GM04503 (cell line): ENCODE measurements around the gene SBF2.
A peak's percentile ranks its signal among the peaks of the same experiment; 100 is the strongest.
"Not testable (repeated sequence)": the region's sequence is repeated elsewhere in the genome, so short reads cannot be mapped to it uniquely, and the experiment has no call there.

Experiments used
- DNase-seq: peaks from one replicate; pipeline ENCODE4 v3.0.0-alpha.2; 2012; ENCODE audit warnings: low read depth

The SBF2 gene

GRCh38 chr11:10064828-10065227, 229.2 kb downstream of the SBF2 start:
- no peak for DNase-seq

DNA sequence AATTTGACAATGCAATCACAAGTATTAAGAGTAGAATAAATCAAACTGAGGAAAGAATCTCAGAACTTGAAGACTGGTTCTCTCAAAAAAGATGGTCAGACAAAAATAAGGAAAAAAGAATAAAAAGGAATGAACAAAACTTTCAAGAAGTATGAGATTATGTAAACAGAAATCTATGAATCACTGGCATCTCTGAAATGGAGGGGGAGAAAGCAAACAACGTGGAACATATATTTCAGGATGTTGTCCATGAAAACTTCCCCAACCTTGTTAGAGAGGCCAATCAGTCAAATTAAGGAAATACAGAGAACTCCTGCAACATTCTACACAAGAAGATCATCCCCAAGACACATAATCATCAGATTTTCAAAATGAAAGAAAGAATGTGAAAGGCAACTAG, 235.7 kb downstream of the SBF2 start:
- DNase-seq: no peak

DNA sequence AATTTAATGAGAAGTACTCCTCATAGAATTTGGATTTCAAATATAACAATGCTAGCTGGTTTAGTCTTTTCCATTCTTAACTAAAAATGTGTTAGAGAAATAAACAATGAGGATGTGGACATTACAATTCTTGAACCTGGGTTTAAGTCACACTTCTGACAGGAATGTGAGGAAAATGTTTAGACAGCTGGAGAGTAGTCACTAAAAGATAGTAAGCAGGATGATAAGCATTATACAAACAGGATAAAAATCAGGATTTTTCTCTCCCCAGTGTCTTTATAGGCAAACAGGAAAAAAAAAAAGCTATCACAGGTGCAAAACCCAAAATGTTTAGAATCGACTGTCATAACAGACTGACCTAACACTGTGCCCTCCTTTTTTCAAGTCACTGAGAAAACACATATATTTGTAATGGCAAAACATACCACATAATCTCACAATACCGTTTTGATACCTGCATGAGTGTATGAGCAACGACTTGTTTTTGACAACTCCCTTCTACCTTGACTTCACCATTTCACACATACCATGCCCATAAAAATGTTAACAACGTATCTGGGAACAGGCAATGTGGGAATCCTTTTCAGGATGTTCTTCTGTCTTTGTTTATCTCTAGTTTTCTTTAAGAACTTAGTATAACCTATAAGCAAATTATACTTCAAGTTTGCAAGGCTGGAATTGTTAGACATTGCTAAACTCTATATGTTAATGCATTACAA, 242.0 kb downstream of the SBF2 start:
- no peak for DNase-seq

- no peak for DNase-seq
These were observed 243.5 kb downstream of the SBF2 start for GRCh38 chr11:10050561-10050960.

- no peak for DNase-seq
These were observed 244.3 kb downstream of the SBF2 start for GRCh38 chr11:10049756-10050155.

DNA sequence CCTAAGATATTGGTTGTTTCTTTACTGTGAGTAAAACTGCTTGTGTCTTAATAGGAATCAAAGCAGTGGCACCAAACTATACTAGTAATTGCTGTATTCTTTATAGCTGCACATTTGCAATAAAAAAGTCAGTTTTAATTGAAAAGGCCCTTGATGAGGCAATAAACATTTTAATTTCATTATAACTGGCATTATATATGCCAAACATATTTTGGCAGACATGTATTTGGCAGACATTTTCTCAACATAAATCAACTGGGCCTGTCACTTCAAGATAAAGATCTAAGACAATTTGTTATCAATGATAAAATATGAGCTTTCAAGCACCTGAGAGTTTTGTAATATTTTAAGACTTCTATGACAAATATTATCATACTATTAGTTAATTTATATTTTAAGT, 245.7 kb downstream of the SBF2 start:
- DNase-seq: no peak

GRCh38 chr11:10044618-10045017, 249.4 kb downstream of the SBF2 start:
- no peak for DNase-seq

DNA sequence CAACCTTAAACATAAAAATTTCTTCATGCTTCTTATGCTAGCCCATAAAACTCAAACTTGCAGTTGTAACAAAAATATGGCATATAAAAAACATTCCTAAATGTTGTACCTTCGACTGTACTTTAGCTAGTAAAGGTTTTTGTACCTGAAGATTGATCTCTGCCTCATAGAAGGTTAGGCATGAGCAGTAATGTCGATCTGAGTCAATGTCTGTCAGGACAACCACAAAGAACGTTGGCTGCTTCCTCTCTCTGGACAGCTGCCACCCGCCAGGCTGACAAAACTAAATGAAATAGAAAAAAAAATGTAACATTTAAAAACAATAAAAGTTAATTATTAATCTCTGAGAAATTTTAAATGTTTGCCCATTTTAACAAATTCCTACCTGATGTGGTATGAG, 251.3 kb downstream of the SBF2 start:
- no peak for DNase-seq

DNA sequence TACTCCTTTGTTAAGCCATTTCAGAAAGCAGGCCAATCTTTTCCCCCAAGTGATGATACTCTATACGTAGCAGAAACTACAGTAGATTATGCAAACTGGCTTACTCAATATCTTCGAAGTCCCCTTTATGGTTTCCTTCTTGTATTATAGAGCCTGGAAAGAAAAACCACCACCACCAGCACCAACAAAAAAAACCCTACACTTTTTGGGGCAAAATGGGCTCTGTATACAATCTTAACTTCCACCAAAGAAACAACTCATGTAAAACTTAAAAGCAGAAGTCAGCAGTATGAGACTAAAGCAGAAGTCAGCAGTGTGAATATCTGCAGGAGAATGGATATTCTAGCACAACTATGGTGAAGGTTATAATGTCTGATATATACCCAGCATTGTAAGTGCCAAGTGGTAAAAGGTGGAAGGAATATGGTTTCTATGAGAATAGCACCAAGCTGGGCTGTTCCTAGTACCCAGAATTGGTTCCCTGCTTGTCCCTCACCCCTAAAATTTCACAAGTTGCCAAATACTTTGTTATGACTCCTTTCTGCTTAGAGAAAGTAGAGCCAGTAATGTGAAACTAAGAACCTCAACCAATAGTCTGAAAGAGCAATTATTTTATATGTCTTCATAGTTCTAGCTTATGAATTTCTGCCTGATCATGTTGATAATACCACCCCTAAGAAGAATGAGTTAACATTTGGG, 252.1 kb downstream of the SBF2 start:
- no peak for DNase-seq

- DNase-seq: no peak
These were observed 252.7 kb downstream of the SBF2 start for GRCh38 chr11:10041332-10041731.

GRCh38 chr11:10038521-10039302, 255.3 kb downstream of the SBF2 start:
- peak; percentile 31 for DNase-seq

GRCh38 chr11:10035932-10036331, 258.1 kb downstream of the SBF2 start:
- not testable (repeated sequence) for DNase-seq

GRCh38 chr11:10032935-10033334, 261.1 kb downstream of the SBF2 start:
- DNase-seq: peak; percentile 84

DNA sequence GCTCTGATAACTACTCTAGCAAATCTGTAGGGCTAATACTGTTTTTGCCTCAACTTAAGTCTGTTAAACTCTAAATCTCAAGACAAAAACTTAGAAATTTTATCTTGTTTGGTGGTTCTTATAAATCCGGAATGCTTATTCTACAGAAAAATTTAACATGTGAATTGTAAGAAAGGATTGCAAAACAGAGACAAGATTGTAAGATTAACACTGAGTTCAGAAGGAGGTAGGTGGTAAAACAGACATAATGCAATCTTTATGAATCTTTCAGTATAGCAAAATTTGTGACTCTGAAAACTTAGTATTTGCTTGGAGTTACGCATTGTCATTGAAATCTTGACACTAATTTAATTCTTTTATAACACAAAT, 263.9 kb downstream of the SBF2 start:
- DNase-seq: no peak

DNA sequence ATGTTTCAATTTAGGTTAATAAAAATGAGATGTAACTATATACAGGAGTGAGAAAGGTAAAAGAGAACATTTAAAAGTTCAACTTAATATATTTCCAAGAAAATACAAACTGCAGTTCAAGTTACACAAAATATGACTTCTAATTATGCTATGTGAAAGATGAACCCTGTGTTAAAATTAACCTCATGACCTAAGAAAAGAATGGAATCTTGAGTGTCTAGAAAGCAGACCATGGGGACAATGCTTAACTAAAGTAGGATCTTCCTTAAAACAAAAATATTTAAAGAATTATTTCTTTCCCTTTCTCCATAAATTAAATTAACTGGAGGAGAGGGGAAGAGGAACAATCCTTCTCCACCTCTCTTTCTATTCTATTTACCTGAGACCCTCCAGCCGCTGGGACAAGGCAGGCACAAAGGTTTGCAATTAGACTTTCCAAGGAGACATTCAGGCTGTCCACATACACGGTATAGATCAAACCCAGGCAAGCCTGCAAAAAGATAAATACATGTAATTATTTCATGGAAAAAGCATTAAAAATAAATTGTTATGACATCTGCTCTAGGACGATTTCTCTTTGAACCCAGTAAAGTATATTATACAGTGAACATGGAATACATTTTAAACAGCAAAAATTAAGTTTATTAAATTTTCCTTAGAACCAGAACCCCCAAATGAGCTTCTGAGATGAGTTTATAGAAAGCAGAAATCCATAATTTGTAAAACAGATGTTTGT, 264.5 kb downstream of the SBF2 start:
- DNase-seq: no peak

DNA sequence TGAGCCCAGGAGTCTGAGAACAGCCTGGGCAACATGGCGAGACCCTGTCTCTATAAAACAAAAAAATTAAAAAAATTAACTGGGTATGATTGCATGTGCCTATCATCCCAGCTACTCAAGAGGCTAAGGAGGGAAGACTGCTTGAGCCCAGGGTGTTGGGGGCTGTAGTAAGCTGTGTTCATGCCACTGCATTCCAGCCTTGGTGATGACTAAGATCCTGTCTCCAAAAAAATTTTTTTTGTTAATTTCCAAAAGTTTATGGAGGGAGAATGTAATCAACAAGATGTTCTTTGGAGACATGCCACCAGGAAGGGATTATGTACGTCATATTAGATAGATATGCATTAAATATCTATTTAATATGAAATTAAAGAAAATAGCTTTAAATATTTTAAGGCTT, 267.5 kb downstream of the SBF2 start:
- DNase-seq: no peak

GRCh38 chr11:10023212-10023611, 270.8 kb downstream of the SBF2 start:
- DNase-seq: no peak

DNA sequence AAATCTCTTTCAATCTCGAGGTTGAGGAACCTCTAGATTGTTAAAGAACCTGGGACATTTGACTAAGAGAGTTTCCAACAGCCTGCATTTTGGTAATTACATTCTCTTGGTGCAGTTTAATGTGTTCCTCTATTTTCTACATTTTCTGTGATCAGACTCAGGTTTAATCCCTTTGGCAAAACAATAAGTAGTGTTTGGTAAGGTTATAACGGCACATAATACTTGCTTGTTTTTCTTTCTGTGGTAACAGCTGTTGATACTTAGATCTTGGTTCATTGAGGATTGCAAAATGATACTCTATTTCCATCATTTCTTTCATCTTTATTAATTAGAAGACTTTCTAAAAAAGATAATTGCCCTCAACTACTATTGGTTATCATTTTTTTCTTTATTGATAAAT, 271.3 kb downstream of the SBF2 start:
- DNase-seq: peak; percentile 32

- no peak for DNase-seq
These were observed 272.5 kb downstream of the SBF2 start for GRCh38 chr11:10021563-10021962.

DNA sequence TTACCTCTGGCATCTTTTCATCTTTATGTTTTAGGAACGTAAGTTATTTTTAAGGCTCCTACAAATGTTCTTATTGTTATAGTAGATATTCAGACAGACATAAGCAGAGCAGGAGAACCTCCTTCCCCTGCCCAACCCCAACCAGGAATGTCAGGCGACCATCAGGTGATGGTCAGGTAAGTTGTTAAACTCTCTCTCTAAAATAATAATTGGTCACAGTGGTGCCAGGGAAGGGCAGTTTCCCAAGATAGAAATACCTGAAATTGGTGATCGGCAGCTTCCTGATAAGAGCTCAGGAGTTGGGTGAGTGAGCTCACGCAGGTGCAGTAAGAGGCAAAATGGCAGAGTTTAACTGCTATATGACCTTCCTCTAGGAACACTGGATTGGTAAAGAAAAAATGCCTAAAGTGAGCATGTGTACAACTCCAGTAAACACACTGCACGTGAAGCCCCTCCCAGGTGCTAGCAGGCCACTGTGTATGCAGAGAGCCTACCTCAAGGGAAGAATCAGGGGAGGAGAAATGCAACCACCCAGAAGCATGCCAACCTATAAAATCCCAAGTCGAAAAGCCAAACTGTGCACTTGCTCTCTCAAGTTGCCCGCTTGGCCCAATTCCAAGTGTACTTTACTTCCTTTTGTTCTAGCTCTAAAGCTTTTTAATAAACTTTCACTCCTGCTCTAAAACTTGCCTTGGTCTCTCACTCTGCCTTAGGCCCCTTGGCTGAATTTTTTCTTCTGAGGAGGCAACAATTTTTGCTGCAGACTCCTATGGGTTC, 273.9 kb downstream of the SBF2 start:
- no peak for DNase-seq

GRCh38 chr11:10017911-10018310, 276.1 kb downstream of the SBF2 start:
- no peak for DNase-seq

DNA sequence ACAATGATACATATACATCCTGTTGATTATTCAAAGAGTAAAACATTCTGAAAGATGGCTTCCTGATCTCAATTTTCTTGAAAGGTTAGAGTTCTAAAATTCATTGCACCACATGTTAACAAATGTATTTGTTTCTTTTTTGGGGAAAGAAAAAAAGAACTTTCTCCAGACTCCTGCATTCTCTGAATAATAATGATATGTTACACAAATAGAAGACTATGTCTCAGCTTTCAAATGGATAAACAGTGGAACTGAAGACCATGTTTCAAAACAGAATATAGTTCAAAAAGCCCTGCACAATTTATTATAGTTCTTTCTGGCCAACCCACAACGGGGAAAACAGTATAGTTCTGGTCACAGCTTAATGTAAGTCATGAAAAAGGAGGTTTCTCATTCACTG, 277.0 kb downstream of the SBF2 start:
- DNase-seq: no peak
